Activated CD4-positive, alpha-beta T cell treated with anti-CD3 and anti-CD28 coated beads for 36 hours (primary cell): ENCODE data around the gene TRRAP. TPM values are rescaled to one million over a fixed set of nuclear protein-coding genes. Genes with fewer than 3 reads are reported as not detected.
A peak's percentile ranks its signal among the peaks of the same experiment; 100 is the strongest.
"Not testable (repeated sequence)": the region's sequence is repeated elsewhere in the genome, so short reads cannot be mapped to it uniquely, and the experiment has no call there.

Experiments
- ATAC-seq: fragments of 200-7000 bp; cut with Tn5 transposase; one replicate; pipeline ENCODE4 v1.10.0; 2021; ENCODE audit warnings: mild to moderate bottlenecking, moderate library complexity
- CTCF ChIA-PET: fragments of 350-600 bp; sonication (Branson Sonifier 250); formaldehyde crosslinking; loops from one replicate; lab custom pipeline; 2021; ENCODE audit warnings: antibody characterized with exemption; lab: Charles Lee
- POLR2A ChIA-PET: fragments of 350-600 bp; sonication (Branson Sonifier 250); formaldehyde crosslinking; loops from one replicate; lab custom pipeline; 2021; ENCODE audit warnings: antibody characterized with exemption, inconsistent platforms; lab: Charles Lee
- DNase-seq: peaks from one replicate; pipeline ENCODE4 v3.0.0-alpha.2; 2020
- H3K27ac Mint-ChIP-seq: one replicate; pipeline ENCODE4 v1.8.0; 2021; ENCODE audit warnings: mixed read lengths
- H3K27me3 Mint-ChIP-seq: one replicate; pipeline ENCODE4 v1.8.0; 2021; ENCODE audit warnings: mixed read lengths
- H3K36me3 Mint-ChIP-seq: one replicate; pipeline ENCODE4 v1.8.0; 2021; ENCODE audit warnings: low read depth, mixed read lengths
- H3K4me1 Mint-ChIP-seq: one replicate; pipeline ENCODE4 v1.8.0; 2021; ENCODE audit warnings: mixed read lengths
- H3K4me3 Mint-ChIP-seq: one replicate; pipeline ENCODE4 v1.8.0; 2021; ENCODE audit warnings: mild to moderate bottlenecking, moderate library complexity, mixed read lengths
- H3K9me3 Mint-ChIP-seq: one replicate; pipeline ENCODE4 v1.8.0; 2021; ENCODE audit warnings: low read depth, mixed read lengths
- intact Hi-C, 2 experiments: fragments of 100-400 bp; cut with DNase I in 1 of 2; cut with micrococcal nuclease in 1 of 2; formaldehyde crosslinking; loops; one replicate each; pipeline versions ENCODE4 v1.14.2 to v1.15.1; 2022 to 2024; cut with DNase I, micrococcal nuclease
- total RNA-seq, 2 experiments: library from RNA; stranded (reverse); gene quantifications; one replicate each; pipeline ENCODE4 v1.2.3, GENCODE V29; 2021

The TRRAP gene
- total RNA-seq, 2 experiments from 2014 or later = 51.7 to 54.0 TPM

DNA sequence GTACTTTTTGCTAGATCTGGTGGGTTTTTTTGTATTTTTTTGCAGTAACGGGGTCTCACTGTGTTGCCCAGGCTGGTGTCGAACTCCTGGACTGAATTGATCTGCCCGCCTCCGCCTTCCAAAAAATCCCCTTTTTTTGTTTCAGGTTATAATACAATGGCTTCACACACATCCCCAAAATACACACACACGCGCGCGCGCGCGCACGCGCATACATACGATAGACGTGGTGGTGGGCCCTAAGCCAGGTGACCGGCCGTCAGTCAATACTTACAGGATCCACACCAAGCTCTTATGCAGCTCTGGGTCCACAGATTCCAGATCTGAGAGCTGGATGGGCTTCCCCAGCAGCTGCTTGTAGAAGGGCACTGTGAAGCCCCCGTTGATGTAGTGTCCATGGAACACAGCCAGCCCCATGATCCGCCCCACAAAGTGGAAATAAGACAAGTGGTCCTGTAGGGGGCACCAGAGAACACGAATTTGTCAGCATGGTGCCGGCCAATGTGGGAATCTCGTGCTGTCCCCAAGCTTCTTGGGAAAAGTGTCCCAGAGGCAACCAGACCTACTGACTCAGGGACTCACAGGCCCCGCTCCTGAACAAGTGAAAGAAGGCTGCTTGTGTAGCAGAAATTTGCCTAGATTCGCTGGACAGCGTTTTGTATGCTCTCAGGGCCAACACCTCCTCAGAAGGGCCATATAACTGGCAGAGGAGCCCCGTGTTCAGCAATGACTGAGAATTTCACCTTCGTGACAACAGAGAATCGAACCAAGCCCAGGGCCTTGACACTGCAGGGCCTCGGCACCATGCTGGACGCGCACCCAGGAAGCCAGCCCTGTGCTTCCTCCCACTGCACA lies 162.0 kb downstream of the TRRAP start:
- ATAC-seq (peak; percentile 79), DNase-seq (peak; percentile 75)
- intact Hi-C loops = loop anchor here (1.0 kb wide), 2 partner anchors 273 to 375 kb away; no protein-coding TSS in a partner anchor
- POLR2A ChIA-PET = no interaction called here
- no peak overlapping the region for H3K4me3 Mint-ChIP-seq
- H3K36me3 Mint-ChIP-seq = peaks cover 58% of the 10 kb centered on the region
- no peaks in the 10 kb centered on the region for H3K27me3 Mint-ChIP-seq
- H3K9me3 Mint-ChIP-seq = no peaks in the 10 kb centered on the region
- CTCF ChIA-PET = interaction anchor here (0.8 to 6.7 kb wide), 5 partner anchors 10 to 272 kb away, joined by 3 to 46 read pairs (median 4); no protein-coding TSS in a partner anchor
- no peak overlapping the region for H3K27ac Mint-ChIP-seq
- H3K4me1 Mint-ChIP-seq = no peaks in the 10 kb centered on the region

DNA sequence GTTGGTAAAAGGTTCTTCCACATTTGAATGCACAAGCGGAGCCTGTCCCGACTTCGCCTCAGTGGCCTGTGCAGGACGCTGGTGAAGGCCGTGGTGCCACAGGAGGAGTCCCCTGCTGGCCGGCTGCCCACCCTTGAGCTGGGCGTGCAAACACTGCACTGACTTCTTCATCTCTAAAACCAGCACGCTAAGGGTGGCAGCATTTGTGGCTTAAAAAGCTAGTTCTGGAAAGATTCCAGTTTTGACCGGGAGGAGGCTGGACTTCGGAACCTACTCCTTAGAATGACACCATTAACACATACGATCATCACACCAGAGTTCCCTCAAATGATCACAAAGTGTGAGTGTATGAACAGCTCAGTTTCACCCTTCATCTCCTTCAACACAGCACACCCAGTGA lies 163.2 kb downstream of the TRRAP start:
- H3K4me1 Mint-ChIP-seq = no peaks in the 10 kb centered on the region
- H3K4me3 Mint-ChIP-seq = no peak overlapping the region
- ChIA-PET CTCF (interaction anchor here (0.8 to 6.7 kb wide), 3 partner anchors 14 to 374 kb away, joined by 3 to 46 read pairs (median 4); no protein-coding TSS in a partner anchor), POLR2A (no interaction called here)
- intact Hi-C loops = no loop called here
- ATAC-seq (no peak), DNase-seq (no peak)
- no peaks in the 10 kb centered on the region for H3K9me3 Mint-ChIP-seq
- no peaks in the 10 kb centered on the region for H3K27me3 Mint-ChIP-seq
- peaks cover 53% of the 10 kb centered on the region for H3K36me3 Mint-ChIP-seq
- H3K27ac Mint-ChIP-seq = peak overlapping the region; percentile 4

DNA sequence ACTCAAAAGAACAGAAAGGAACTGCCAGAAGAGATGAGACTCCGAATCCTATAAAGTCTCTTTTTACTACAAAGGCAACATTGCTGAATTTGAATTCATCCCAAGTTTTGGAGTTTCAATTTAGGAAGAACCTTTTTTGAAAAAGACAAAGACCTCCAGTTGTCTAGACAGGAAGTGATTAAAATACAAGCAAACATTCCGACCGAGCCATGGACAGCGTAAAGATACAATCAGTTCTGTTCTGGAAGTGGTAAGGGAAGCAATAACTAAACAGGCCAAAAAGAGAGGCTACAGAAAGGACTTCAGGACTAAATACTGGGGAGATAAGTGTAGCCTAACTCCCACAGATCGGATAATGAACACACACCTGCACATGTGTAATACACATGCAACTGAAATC lies 164.6 kb downstream of the TRRAP start:
- DNase-seq = no peak
- Mint-ChIP-seq H3K36me3 (peaks cover 46% of the 10 kb centered on the region), H3K4me1 (no peaks in the 10 kb centered on the region), H3K27me3 (no peaks in the 10 kb centered on the region), H3K27ac (no peak overlapping the region), H3K9me3 (no peaks in the 10 kb centered on the region), H3K4me3 (no peak overlapping the region)
- CTCF ChIA-PET = interaction anchor here (6.7 kb wide), 1 partner anchor 269 kb away, joined by 46 read pairs; no protein-coding TSS in a partner anchor
- intact Hi-C loops = no loop called here
- ATAC-seq = no peak
- POLR2A ChIA-PET = no interaction called here

DNA sequence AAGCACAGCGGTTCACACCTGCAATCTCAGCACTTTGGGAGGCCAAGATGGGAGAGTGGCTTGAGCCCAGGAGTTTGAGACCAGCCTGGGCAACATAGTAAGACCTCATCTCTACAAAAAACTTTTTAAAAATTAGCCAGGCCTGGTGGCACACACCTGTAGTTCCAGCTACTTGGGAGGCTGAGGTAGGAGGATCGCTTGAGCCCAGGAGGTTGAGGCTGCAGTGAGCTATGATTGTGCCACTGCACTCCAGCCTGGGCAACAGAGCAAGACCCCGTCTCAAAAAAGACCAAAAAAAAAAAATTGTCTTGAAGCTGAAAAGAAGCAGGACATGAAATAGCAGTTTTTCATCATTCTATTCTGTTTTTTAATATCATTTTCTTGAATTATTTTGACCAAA lies 166.5 kb downstream of the TRRAP start:
- H3K27ac Mint-ChIP-seq, H3K4me1 Mint-ChIP-seq, POLR2A ChIA-PET, ATAC-seq, DNase-seq, H3K9me3 Mint-ChIP-seq, H3K4me3 Mint-ChIP-seq, H3K27me3 Mint-ChIP-seq, intact Hi-C loops: not testable (repeated sequence)
- H3K36me3 Mint-ChIP-seq = peaks cover 49% of the 10 kb centered on the region
- CTCF ChIA-PET = interaction anchor here (6.7 kb wide), 1 partner anchor 267 kb away, joined by 46 read pairs; no protein-coding TSS in a partner anchor

- H3K9me3 Mint-ChIP-seq, DNase-seq, POLR2A ChIA-PET, CTCF ChIA-PET, ATAC-seq, H3K4me3 Mint-ChIP-seq, H3K27me3 Mint-ChIP-seq, H3K27ac Mint-ChIP-seq, intact Hi-C loops: not testable (repeated sequence)
- Mint-ChIP-seq H3K36me3 (peaks cover 48% of the 10 kb centered on the region), H3K4me1 (peaks cover 12% of the 10 kb centered on the region)
These were observed 167.9 kb downstream of the TRRAP start for GRCh38 chr7:99046262-99046661.

- no peak for DNase-seq
- CTCF ChIA-PET = no interaction called here
- Mint-ChIP-seq H3K9me3 (no peaks in the 10 kb centered on the region), H3K36me3 (peaks cover 52% of the 10 kb centered on the region), H3K27me3 (no peaks in the 10 kb centered on the region), H3K4me1 (peaks cover 14% of the 10 kb centered on the region), H3K27ac (no peak overlapping the region), H3K4me3 (no peak overlapping the region)
- ATAC-seq = no peak
- intact Hi-C loops = no loop called here
- POLR2A ChIA-PET = no interaction called here
These were observed 168.4 kb downstream of the TRRAP start for GRCh38 chr7:99046722-99047121.

DNA sequence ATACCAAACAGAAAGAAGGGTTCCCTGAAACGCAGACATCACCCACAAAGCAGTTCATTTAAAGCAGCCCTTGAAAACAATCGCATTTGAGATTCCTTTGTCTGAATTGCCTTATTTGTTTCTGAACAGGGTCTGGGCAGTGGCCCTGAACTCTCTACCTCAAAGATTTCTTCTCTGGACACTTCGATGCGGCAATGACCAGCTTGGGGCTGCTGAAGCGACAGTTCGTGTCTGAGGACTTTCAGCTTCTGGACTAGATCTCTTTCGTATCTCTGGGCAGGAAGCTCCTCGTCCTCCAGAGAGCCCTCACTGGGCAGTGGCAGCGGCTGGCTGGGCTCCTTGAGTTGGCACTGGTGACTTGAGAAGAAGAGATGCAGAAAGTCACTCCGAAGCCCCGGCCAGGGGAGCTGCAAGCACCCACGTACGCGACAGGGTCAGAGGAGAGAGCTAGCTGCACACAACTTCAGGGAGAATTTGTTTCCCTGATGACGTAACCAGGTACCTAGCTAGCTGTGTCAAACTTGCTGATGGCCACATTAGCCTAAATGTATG lies 169.3 kb downstream of the TRRAP start:
- H3K4me1 Mint-ChIP-seq = peaks cover 14% of the 10 kb centered on the region
- no peaks in the 10 kb centered on the region for H3K9me3 Mint-ChIP-seq
- ChIA-PET CTCF (no interaction called here), POLR2A (no interaction called here)
- ATAC-seq = no peak
- intact Hi-C loops = no loop called here
- no peaks in the 10 kb centered on the region for H3K27me3 Mint-ChIP-seq
- no peak overlapping the region for H3K4me3 Mint-ChIP-seq
- no peak overlapping the region for H3K27ac Mint-ChIP-seq
- DNase-seq = no peak
- peaks cover 56% of the 10 kb centered on the region for H3K36me3 Mint-ChIP-seq

- Mint-ChIP-seq H3K27ac (no peak overlapping the region), H3K4me1 (peaks cover 14% of the 10 kb centered on the region), H3K36me3 (peaks cover 44% of the 10 kb centered on the region), H3K9me3 (no peaks in the 10 kb centered on the region), H3K27me3 (no peaks in the 10 kb centered on the region), H3K4me3 (no peak overlapping the region)
- DNase-seq = no peak
- ChIA-PET POLR2A (no interaction called here), CTCF (interaction anchor here (0.6 to 0.8 kb wide), 3 partner anchors 10 to 580 kb away, joined by 3 read pairs; no protein-coding TSS in a partner anchor)
- ATAC-seq = no peak
- intact Hi-C loops = no loop called here
These were observed 172.6 kb downstream of the TRRAP start for GRCh38 chr7:99050971-99051370.

- intact Hi-C loops = no loop called here
- ATAC-seq = no peak
- POLR2A ChIA-PET = interaction anchor here (0.7 kb wide), 1 partner anchor 33 kb away, joined by 3 read pairs; no protein-coding TSS in a partner anchor
- peaks cover 14% of the 10 kb centered on the region for H3K4me1 Mint-ChIP-seq
- no peaks in the 10 kb centered on the region for H3K9me3 Mint-ChIP-seq
- CTCF ChIA-PET = no interaction called here
- H3K4me3 Mint-ChIP-seq = no peak overlapping the region
- H3K27me3 Mint-ChIP-seq = no peaks in the 10 kb centered on the region
- no peak for DNase-seq
- peaks cover 31% of the 10 kb centered on the region for H3K36me3 Mint-ChIP-seq
- no peak overlapping the region for H3K27ac Mint-ChIP-seq
These were observed 176.4 kb downstream of the TRRAP start for GRCh38 chr7:99054781-99055180.

- Mint-ChIP-seq H3K4me1 (peaks cover 9% of the 10 kb centered on the region), H3K4me3 (no peak overlapping the region), H3K36me3 (peaks cover 6% of the 10 kb centered on the region), H3K27me3 (no peaks in the 10 kb centered on the region), H3K9me3 (no peaks in the 10 kb centered on the region), H3K27ac (no peak overlapping the region)
- intact Hi-C loops = no loop called here
- no peak for ATAC-seq
- no peak for DNase-seq
- ChIA-PET CTCF (interaction anchor here (0.8 to 1.4 kb wide), 3 partner anchors 9 to 36 kb away, joined by 3 to 4 read pairs (median 3); no protein-coding TSS in a partner anchor), POLR2A (no interaction called here)
These were observed 182.9 kb downstream of the TRRAP start for GRCh38 chr7:99061001-99061776.
